Medulla oblongata (tissue), 1 donor: ENCODE results near the gene ITPRID2.

Experiments used
- DNase-seq: peaks from one replicate; pipeline ENCODE4 v3.0.0-alpha.2; 2015; ENCODE audit errors: extremely low spot score

The ITPRID2 gene

DNA sequence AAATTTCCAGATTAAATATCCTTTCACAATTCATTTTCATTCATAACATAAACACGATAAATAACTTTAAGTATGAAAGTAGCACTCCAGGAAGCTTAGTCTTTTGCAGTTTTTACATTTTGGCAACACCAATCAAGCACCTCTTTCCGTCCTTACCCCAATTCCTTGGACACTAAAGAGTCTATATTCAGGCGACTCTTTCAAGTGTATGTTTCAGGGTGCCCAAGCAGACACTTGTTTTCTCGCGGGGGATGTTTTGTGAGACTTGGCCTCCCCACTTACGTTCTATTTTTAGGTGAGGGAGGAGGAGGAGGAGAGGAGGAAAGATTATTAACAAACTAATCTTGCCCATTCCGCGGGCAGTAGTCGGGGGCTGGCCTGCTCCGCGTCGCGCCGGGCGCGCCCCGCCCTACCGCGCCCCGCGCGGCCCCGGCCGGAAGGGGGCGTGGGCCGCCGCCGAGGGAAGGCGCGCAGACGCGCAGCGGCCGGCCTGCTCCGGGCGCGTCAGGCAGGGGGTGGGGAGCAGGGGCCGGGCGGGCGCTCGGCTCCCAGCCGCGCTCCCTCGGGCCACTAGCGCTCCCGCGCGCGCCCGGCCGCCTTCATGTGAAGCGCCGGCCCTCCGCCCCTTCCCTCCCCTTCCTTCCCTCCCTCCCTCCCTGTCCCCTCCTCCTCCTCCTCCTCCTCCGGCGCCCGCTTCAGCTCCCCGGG, at the start of gene ITPRID2:
ITPRID2 (plus strand) TSS at position 473 of the 708 bp plus-strand sequence. CDS start 337 bp downstream, outside the sequence.
- DNase-seq: peak; percentile 91

DNA sequence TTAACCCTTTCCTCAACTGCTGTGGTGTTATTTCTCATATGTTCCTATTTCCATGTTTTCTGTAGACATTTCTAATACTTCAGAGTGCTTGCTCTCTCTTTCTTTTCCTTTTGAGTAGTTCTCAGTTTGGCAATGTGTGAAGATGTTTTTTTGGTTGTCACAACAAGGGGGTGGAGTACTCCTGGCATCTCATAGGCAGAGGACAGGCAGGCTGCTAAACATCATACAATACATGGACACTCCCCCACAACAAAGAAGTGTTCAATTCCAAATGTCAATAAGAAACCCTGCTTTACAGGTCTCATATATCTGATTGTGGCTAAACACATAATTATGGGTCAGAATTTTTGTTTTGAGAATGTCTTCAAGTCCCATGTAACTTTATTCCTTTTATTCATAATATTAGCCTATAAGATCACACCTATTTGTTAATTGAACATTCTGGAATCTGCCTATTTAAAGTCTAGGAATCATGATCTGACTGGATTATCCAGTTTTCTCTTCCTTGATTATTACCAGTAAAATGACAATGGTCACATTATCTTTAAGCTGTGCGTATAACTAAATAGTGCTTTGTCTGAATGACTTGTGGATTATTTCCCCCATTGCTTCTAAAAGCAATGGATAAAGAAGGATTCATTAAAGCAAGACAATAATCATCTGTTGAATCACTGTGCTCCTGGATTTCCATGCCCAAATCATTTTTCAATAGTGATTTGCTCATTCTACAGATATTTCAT, 46.8 kb upstream of the ITPRID2 start:
- DNase-seq: peak; percentile 71

DNA sequence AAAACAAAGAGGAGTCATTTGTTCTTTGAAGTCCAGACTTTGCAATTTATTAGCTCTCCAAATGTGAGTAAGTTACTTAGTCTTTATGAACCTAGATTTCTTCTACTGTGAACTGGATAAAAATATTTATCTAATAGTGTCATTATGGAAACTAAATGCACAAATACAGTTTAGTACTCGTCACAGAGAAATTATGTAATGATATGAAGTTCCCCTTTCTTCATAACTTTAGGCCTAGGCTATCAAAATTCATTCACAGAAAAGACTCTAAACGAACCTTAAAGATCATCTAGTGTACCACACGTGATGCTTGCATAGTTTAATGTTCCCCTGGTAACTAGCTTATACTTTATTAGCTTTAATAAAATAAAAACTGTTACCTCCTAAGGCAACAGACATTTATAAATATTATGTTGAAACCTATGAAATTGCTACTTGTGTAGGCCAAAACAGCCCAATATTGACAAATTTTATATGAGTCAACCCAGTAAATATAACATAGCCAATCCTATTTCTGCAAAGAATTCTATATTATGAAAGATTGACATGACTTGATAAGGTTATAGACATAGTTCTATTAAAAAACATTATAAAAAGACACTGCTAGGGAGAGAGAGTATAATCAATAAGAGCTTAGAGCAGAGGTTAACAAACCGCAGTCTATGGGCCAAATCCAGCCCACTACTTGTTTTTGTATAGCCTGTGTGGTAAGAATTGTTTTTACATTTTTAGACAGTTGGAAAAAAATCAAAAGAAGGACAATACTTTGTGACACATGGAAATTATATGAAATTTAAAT, 44.9 kb upstream of the ITPRID2 start:
- DNase-seq: no peak

DNA sequence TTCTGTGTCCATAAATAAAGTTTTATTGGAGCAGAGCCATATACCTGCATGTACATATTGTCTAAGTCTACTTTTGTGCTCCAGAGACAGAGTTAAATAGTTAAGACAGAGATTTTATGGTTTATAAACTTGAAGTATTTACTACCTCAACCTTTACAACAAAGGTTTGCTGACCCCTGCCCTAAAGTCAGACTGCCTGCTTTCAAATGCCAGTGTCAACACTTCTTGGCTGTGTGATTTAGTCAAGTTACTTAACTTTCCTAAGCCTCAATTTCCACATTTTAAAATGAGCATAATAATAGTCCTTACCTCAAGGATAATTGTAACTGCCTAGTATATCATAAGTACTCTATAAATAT, 44.4 kb upstream of the ITPRID2 start:
- no peak for DNase-seq

DNA sequence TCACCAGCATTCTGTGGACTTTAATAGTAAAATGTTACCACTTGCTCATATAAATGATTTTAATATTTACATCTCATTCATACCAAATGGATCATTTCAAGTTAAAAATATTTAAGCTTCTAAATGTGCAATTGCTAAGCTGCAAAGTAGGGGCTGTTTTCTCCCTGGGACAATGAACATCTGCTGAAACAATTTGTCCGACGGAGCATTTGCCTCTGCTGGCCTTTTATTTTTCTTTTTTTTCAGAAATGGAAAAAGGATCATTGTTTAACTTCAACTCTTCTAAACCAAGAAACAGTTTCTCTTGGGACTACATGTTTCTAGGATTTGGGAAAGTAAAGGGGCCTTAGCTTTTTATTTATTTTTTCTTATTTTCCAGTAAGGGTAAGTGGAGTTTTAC, 43.8 kb upstream of the ITPRID2 start:
- peak; percentile 40 for DNase-seq

DNA sequence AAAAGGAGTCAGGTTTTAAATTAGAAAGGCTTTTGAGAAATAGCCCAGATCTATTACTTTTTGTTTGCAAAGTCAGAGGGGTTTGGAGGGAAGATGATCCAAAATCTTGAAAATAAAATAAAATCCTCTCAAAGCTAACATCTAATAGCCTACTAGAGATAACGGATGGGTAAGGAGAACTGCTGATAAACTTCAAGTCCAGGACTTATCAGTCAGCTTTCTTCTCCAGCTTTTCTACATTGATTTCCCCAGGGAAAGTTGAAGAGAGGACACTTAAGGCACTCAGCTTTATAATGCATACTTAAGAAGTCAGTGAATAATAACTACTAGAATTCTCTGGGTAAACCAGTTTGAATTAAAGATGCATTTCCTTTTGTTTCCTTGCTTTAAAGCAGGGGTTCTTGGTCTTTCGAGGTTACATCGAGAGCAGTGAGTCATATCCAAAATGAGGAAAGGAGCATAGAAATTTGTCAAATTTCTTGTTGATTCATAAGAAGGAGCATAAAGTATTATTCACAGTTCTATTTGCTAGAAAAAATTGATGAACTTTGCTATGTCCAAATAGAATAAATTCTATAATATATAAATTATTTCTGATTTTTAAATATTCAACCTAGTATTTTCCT, 43.2 kb upstream of the ITPRID2 start:
- peak; percentile 28 for DNase-seq

GRCh38 chr2:181849601-181850000, 41.9 kb upstream of the ITPRID2 start:
- DNase-seq: no peak

GRCh38 chr2:181850936-181851560, 40.5 kb upstream of the ITPRID2 start:
- DNase-seq: no peak

DNA sequence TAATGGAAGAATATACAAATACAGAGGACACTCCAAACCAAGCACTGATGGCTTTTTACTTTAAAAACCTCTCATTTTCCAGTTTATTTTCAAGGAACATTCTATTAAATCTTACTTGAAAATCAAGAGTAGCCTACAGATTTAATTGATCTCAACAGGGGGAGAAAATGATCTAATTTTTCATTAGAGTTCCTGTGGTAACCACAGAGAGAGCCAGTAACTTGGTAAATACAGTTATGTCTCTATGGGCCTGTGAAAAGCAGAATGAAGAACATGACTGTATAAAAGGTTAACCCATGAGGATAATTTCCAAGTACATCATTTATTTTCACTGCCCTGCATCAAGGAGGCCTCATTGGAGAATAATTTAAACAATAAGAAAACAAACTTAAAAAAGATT, 39.8 kb upstream of the ITPRID2 start:
- DNase-seq: no peak

DNA sequence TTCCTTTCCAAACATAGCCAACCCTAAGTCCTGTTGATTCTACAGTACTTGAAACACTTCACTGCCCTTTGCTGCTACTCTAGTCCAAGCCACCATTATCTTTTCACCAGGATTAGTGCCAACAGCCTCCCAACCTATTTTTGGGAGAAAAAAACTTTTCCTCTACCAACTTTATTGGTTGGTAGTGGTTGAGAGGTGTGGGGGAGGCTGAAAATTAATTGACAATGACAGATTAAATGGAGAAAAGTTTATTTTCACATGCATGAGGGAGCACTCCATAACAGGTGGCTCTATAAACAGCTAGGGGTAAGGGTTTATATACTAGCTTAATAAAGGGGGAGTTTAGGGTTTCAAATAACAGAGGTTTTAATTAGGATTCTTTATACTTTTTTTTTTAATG, 37.8 kb upstream of the ITPRID2 start:
- no peak for DNase-seq

DNA sequence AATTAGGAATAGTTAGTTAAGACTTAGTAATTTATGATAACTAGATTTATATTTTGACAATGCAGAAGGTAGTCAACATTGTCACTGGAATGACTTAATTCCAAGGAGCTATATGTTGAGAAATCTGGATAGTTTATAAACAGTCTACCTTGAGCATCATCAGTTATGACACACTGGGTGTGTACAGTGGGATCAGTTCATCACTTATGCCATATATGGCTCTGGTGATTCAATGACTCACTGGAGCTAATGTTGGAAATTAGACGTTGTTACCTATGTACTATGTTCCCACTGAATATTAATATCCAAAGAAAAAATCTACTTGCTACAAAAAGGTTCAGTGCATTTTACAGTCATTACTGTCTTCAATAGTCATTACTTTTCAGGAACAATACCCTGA, 34.0 kb upstream of the ITPRID2 start:
- no peak for DNase-seq

GRCh38 chr2:181858600-181858999, 32.9 kb upstream of the ITPRID2 start:
- DNase-seq: no peak

DNA sequence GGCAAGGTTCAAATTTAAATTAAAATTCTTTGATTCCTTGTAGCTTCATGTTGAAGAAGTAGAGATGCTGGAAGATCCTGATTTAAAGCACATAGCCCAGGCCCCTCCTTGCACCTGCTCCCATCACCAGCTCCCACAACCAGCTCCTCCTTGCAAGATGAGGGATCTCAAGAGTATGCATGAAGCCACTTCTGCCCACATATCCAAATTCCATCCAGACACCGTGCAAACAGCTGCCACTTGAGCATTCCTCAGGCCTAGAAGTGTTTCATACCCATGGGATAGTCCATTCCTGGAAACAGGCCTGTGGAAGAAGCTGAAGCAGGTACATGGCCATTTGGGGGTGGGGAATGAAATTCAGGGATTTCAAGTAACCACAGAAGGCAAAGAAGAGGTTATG, 32.4 kb upstream of the ITPRID2 start:
- no peak for DNase-seq

DNA sequence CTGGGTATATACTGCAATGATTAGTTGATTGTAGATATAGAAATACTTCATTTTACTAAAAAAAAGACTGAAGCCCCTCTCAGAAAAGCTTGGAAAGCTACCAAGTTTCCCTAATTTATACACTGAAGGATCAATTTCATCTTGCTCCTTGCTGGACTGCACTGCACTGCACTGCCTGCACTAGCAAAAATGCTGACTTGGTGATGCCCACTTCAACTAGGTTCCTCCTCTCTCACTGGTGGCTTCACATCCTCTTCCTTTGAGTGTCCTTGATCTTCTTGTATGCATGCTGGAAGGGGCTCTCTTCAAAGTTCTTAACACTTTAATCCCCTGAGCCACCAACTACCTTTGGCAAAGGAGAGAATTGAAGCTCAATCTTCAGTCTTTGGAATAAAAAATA, 31.7 kb upstream of the ITPRID2 start:
- DNase-seq: no peak

DNA sequence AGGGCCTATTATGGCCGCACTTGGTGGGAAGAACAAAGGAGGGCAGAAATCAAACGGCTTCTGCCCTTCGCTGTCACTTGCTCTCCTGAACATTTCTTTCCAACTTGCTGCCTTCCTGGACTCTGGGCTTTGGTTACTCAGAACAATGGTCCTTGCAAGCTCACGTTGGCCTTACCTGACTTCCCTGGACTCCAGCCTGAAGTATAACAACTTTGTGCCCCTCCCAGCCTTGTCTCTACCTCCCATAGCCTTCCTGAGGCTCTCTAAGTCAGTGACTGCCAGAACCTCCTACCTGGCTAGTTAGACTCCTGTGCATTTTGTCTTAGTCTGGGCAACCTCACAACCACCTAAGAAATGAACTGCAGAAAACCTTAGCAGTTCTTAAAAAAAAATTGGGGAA, 30.2 kb upstream of the ITPRID2 start:
- DNase-seq: no peak

DNA sequence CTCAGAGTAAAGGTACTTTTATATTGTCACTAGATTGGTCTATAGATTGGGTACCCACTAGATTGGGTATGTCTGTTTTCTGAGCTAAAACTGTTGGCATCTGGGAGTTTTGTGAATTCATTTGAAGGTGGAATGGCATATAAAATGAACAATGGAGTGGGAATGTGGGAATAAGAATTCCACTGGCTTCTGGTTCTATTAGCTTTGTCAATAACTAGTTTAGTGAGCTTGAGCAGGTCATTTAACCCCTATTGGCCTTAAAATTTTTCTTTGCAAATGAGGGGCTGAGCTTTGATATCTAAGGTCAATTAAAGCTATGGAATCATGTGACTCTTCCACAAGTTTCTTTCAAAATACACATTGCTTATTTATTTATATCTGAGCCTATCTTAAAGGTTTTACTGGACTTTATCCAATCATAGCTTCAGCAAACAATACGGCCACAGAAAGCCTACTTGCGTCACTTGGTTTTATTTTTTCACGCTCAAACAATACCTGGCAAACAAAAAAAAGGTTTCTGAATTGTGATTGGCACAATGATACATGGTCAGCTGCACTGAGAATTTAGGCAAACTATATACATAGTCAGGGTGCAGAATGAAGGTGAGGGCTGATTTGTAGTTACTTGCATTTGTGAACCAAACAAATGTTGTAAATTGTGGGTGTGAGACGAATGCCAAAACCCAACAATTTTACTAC, 28.8 kb upstream of the ITPRID2 start:
- no peak for DNase-seq

DNA sequence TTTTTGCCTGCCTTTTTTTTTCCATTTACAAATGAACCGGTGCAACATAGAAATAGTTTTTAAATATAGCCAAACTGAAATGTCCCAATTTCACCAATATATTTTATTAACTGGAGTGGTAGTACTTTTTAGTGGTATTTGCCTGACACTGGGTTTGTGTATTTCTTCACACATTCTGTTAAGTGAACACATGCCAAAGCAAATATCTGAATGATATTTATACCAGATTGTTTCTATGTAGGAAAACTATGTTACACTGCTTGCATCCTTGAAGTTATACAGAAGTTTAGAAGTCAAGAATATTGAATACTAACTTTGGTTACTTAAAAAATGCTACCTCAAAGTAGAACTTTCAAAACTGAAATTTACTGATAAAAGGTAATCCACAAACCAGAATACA, 19.4 kb upstream of the ITPRID2 start:
- no peak for DNase-seq

DNA sequence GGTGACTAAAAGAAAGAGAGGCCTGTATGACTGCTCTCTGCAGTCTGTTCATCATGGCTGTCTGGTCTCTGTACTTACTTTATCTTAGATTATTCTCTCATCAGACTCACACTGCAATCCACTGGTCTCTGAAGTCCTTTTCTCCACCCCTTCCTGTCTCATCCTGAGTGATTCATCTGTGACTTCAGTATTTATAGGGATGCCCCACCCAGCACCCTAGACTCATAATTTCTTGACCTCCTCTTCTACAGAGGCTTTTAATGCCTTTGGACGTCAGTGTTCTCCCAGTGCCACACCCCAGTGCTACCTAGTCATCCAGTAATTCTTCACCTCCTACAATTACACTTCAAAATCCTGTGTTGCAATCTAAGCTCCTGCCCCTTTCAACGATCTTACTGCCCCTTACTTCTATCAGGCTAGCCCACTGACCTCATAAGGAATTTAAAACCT, 14.9 kb upstream of the ITPRID2 start:
- no peak for DNase-seq

- no peak for DNase-seq
These were observed 14.3 kb upstream of the ITPRID2 start for GRCh38 chr2:181877181-181877664.

- no peak for DNase-seq
These were observed 13.1 kb upstream of the ITPRID2 start for GRCh38 chr2:181878448-181878847.

DNA sequence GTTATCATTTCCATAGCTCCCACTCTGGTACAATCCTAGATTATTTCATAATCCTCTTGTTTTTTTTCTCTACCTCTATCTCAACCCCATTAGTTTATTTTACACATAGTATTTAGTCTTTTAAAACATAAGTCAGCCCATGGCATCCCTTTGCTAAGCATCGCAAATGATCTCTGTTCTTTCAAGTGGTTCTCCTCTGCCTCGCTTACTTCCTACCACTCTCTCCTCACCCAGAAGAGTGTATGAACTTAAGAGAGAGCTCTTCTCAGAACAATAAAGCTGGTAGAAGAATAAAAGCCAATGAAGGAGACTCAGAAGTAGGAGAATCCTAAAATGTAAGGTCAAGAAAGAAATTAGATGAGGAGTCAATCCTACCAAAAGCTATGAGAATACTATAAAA, 12.2 kb upstream of the ITPRID2 start:
- DNase-seq: no peak
